Kidney epithelial cell (primary cell): Measurements from ENCODE around the gene IL1RL1. TPM values are rescaled to one million over a fixed set of nuclear protein-coding genes. Genes with fewer than 3 reads are reported as not detected.

Source experiments
- DNase-seq: peaks from one replicate; pipeline ENCODE4 v3.0.0-alpha.2; 2010; ENCODE audit warnings: low read depth
- H3K27me3 ChIP-seq: 2 replicates; pipeline ENCODE4 v1.6.0; 2011; ENCODE audit warnings: low read length; ENCODE audit not compliant: control insufficient read depth, insufficient read depth
- H3K36me3 ChIP-seq: 2 replicates; pipeline ENCODE4 v1.5.1; 2011; ENCODE audit warnings: low read length; ENCODE audit not compliant: control insufficient read depth, insufficient read depth
- H3K4me3 ChIP-seq: 2 replicates; pipeline ENCODE4 v1.5.1; 2011; ENCODE audit warnings: low read depth, mild to moderate bottlenecking, control low read depth, low read length
- total RNA-seq: library from RNA; depleted of rRNA; stranded (reverse); fragments of >200 nt; gene quantifications from 2 replicates; pipeline ENCODE4 v1.2.3, GENCODE V29; 2015
- TF ChIP-seq, protein P1 (sequence below): IDR thresholded peaks from 2 replicates; pipeline ENCODE4 v1.5.1; 2011; ENCODE audit warnings: mild to moderate bottlenecking, moderate library complexity, low read length, control low read depth, inconsistent platforms; ENCODE audit not compliant: insufficient read depth, poor library complexity, severe bottlenecking

The IL1RL1 gene
- total RNA-seq, 1 donor from 2014 or later = 5.1 TPM

DNA sequence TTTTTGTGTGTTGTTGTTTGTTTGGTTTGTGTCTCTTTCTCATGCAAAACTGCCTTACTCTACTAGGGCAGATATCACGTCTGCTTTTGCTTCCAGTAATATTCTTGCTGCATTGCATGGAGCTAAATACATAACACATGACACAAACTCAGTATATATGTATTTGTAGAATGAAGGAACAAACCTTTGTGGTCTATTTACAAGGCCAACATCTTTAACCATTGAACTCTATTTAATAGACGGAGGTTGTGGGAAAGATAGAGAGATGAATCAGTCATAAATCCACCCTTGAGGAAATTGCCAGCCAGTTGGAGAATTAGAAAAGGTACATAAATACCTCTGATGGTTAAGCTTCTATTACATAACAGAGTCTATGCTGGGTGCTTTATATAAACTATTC, 26.0 kb upstream of the IL1RL1 start:
- no peaks in the 10 kb centered on the region for H3K27me3 ChIP-seq
- TF ChIP-seq, protein P1, sequence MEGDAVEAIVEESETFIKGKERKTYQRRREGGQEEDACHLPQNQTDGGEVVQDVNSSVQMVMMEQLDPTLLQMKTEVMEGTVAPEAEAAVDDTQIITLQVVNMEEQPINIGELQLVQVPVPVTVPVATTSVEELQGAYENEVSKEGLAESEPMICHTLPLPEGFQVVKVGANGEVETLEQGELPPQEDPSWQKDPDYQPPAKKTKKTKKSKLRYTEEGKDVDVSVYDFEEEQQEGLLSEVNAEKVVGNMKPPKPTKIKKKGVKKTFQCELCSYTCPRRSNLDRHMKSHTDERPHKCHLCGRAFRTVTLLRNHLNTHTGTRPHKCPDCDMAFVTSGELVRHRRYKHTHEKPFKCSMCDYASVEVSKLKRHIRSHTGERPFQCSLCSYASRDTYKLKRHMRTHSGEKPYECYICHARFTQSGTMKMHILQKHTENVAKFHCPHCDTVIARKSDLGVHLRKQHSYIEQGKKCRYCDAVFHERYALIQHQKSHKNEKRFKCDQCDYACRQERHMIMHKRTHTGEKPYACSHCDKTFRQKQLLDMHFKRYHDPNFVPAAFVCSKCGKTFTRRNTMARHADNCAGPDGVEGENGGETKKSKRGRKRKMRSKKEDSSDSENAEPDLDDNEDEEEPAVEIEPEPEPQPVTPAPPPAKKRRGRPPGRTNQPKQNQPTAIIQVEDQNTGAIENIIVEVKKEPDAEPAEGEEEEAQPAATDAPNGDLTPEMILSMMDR = no peak
- DNase-seq = no peak

DNA sequence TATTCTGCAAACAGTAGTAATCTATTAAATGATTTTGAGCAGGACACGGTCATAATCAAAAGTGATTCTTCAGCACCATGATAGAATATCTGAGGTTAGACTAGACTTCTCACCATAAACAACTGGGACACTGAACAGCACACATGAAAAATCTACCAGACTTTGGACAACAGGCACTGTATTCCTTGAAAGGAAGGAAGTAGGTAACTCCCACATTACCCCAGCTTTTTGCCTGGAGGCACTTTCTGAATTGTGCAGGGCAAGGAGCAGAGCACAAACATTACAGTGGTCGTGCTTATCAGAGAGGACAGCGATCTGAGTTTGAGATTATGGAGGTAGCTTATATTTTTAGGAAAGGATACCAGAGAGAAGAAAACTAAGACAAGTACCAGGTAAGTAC, 25.3 kb upstream of the IL1RL1 start:
- TF ChIP-seq, protein P1 = no peak
- H3K4me3 ChIP-seq = no peak overlapping the region
- DNase-seq = no peak
- H3K27me3 ChIP-seq = no peaks in the 10 kb centered on the region
- no peaks in the 10 kb centered on the region for H3K36me3 ChIP-seq

More for the DNA sequence above, 26.0 kb upstream of the IL1RL1 start:
- Histone ChIP-seq H3K4me3 (no peak overlapping the region), H3K36me3 (no peaks in the 10 kb centered on the region)

DNA sequence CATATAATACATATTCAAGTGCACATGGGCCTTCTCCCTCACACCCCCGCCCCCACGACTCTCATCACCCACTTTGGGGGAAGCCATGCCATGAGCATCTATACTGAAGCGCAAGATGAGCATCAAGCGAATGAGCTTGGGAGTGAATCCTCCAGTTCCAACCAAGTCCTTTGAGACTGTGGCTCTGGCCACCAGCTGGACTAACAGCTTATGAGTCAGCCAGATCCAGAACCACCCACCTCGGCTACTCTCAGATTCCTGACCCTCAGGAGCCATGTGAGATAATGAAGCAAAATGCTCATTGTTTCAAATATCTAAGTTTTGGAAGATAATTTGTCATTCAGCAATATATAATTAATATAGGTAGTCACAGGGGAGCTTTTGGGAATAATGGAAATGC, 22.2 kb upstream of the IL1RL1 start:
- TF ChIP-seq, protein P1 = no peak
- Histone ChIP-seq H3K4me3 (no peak overlapping the region), H3K27me3 (no peaks in the 10 kb centered on the region), H3K36me3 (no peaks in the 10 kb centered on the region)
- DNase-seq = no peak

DNA sequence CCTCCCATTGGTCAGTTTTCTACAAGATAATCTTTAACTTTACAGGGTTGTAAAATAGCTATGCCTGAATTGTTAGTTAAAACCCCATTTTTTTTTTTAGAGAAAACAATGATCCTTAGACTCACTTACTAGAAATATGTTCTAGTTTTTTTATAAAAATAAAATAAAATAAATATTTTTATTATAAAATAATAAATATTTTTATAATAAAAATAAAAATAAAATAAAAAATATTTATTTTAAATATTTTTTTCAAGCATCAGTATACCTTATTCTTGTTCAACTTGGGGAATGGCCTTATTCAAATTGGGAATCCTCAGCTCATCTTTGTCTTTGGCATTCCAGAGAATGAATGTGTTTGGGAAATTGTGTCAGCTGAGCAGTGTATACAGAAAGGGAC, 20.8 kb upstream of the IL1RL1 start:
- H3K36me3 ChIP-seq = no peaks in the 10 kb centered on the region
- TF ChIP-seq, protein P1 = no peak
- no peaks in the 10 kb centered on the region for H3K27me3 ChIP-seq
- DNase-seq = no peak
- H3K4me3 ChIP-seq = no peak overlapping the region

DNA sequence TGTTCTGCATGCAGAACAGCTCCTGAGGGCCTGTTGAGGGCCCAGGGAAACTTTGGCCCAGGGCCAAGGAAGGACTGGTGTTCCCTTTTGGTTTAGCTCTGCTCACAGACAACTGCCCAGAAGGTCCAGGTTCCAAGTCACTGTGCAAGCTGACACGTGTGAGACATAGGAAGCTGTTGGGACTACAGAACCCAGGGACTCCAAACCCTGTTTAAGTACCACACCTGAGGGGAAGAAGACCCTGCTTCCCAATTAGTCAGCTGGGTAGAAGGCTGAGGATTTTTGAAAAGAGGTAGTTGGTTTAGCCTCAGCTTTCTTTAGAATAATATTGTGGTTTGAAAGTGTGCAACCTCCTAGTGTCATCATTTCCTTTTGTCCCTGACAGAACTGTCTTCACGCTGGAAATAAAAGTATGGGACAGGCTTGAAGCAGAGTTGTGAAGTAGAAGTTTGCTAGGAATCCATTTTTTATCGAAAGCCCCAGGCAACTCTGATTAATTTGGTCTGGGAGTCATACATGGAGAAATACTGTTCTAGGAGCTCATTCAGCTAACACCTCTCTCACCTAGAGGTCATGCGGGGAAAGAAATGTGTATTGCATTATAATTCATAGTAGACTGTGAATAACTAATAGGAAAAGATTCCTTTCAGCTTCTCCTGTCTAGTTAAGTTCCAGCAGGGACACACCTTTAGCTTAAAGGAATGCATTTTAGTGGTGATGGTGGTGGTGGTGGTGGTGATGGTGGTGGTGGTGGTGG, 19.9 kb upstream of the IL1RL1 start:
- no peak for DNase-seq
- H3K36me3 ChIP-seq = no peaks in the 10 kb centered on the region
- H3K4me3 ChIP-seq = no peak overlapping the region
- TF ChIP-seq, protein P1 = no peak
- no peaks in the 10 kb centered on the region for H3K27me3 ChIP-seq

DNA sequence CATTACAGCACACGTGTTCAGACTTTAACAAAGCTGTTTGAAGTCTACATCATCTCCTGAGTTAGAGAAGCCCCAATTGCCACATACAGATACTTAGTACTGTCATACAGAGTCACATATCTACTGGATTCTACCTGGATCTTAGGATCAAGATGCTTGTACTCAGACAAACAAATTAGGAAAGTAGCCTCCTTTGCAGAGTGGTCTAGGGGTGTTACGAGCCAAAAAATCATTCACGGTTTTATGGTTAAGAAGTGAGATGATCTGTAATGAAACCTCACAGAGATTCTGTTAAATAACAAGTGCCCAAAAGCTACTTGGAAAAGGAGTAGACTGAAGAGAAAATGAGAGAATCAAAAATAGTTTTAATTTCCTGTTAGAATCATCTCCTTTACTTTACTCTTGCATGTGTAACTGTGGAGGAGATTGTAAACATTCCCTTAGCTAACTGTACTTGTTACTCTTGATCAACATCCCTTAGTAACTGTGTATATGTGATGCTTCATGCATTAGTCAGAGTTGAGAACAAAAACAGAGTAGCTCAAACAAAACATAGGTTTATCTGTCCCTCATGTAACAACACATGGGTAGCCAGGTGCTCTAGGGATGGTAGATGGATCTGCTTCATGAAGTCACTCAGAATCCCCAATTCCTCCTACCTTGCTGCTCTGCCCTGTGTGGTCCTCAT, 16.4 kb upstream of the IL1RL1 start:
- no peaks in the 10 kb centered on the region for H3K27me3 ChIP-seq
- no peak for DNase-seq
- TF ChIP-seq, protein P1 = no peak

More for the DNA sequence above, 16.4 kb upstream of the IL1RL1 start:
- Histone ChIP-seq H3K36me3 (no peaks in the 10 kb centered on the region), H3K4me3 (no peak overlapping the region)
